DND-41 (cell line): Measurements from ENCODE around the gene FRMD3.

Source experiments
- ATAC-seq: fragments of 200-7000 bp; cut with Tn5 transposase; 3 replicates; pipeline ENCODE4 v1.9.1; 2021; ENCODE audit warnings: low read depth; ENCODE audit not compliant: insufficient read depth
- DNase-seq: peaks from one replicate; pipeline ENCODE4 v3.0.0-alpha.2; 2020
- H2AFZ ChIP-seq: 2 replicates; pipeline ENCODE4 v1.6.0; 2012; ENCODE audit warnings: low read depth, low read length
- H3K27ac ChIP-seq: 2 replicates; pipeline ENCODE4 v1.5.1; 2012; ENCODE audit warnings: low read length, inconsistent platforms
- H3K27me3 ChIP-seq: fragments of 200-600 bp; sonication (generic); 2 replicates; pipeline ENCODE4 v1.6.0; 2012; ENCODE audit warnings: low read length, mild to moderate bottlenecking, inconsistent platforms; ENCODE audit not compliant: insufficient read depth, poor library complexity
- H3K36me3 ChIP-seq: 2 replicates; pipeline ENCODE4 v1.5.1; 2012; ENCODE audit warnings: low read length, inconsistent platforms; ENCODE audit not compliant: insufficient read depth
- H3K4me1 ChIP-seq: 2 replicates; pipeline ENCODE4 v1.5.1; 2012; ENCODE audit warnings: mild to moderate bottlenecking, low read length; ENCODE audit not compliant: insufficient read depth
- H3K4me2 ChIP-seq: 2 replicates; pipeline ENCODE4 v1.6.0; 2012; ENCODE audit warnings: mild to moderate bottlenecking, moderate library complexity, low read length, inconsistent platforms; ENCODE audit not compliant: insufficient read depth
- H3K4me3 ChIP-seq, 2 experiments: fragments of 200-600 bp in 1 of 2; shearing (Covaris generic) in 1 of 2; 2 replicates each; pipeline ENCODE4 v1.5.1; 2012 to 2016; ENCODE audit warnings: inconsistent platforms in 2 of 2, low read length in 2 of 2, mild to moderate bottlenecking in 2 of 2, low read depth in 1 of 2, moderate library complexity in 1 of 2
- H3K79me2 ChIP-seq: 2 replicates; pipeline ENCODE4 v1.6.0; 2012; ENCODE audit warnings: low read length, inconsistent platforms; ENCODE audit not compliant: insufficient read depth
- H3K9ac ChIP-seq: 2 replicates; pipeline ENCODE4 v1.6.0; 2012; ENCODE audit warnings: low read depth, mild to moderate bottlenecking, inconsistent platforms, low read length, moderate library complexity
- H3K9me3 ChIP-seq: 2 replicates; pipeline ENCODE4 v1.5.1; 2012; ENCODE audit warnings: low read length, moderate library complexity, mild to moderate bottlenecking, inconsistent platforms; ENCODE audit not compliant: insufficient read depth, severe bottlenecking
- H4K20me1 ChIP-seq: 2 replicates; pipeline ENCODE4 v1.6.0; 2012; ENCODE audit warnings: low read length; ENCODE audit not compliant: insufficient read depth
- CTCF ChIP-seq: IDR thresholded peaks from 2 replicates; pipeline ENCODE4 v1.5.1; 2012; ENCODE audit warnings: borderline replicate concordance, low read length, moderate library complexity, mild to moderate bottlenecking; ENCODE audit not compliant: poor library complexity, severe bottlenecking; ENCODE audit errors: extremely low read depth
- EZH2 ChIP-seq: IDR thresholded peaks from 3 replicates; pipeline ENCODE4 v1.6.1; 2012; ENCODE audit warnings: borderline replicate concordance, low read depth, mild to moderate bottlenecking, moderate library complexity, low read length, inconsistent platforms; ENCODE audit not compliant: severe bottlenecking

FRMD3 gene

DNA sequence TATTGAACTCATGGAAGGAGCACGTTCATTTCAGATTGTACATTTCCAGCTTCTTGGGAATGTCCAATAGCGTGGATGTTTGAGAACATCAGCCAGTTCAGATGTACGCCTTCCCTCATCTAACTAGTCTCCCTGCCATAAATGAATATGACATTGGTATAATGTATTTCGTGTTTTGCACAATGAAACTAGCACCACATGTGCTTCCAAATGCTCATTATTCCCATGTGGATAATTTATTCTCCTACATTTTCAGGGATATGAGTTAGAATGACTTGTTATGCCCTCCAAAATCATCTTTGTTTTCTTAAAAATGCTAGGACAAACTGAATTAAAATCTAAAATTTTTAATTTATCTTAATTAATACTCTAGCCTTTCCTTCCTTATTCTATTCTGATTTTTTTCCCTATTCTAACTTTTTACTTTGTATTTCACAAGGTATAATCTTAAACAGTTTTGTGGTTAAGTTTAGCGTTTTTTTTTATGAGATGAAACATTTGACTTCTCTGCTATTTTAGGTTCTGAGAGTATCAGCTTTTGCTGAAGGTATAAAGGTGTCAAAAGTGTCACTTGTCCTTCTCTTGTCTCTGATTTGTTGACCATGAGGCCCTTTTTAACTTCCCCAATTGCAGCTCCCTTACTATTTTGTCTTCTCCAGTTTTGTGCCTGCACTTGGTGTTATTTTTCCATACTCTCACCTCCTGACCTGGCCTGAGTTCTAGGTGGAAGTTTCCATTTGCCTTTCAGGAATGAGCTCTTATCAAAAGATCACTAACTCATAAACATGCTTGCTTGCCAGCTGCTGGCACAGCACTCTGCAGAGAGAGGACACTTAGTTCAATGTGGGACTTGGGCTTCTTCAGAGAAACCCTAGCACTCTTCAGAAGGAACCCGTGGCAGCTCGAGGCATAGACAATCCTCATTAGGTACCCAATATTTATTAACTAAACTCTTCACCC lies 106.8 kb downstream of the FRMD3 start:
- no peaks in the 10 kb centered on the region for H3K27me3 ChIP-seq
- H3K4me1 ChIP-seq, result no peaks in the 10 kb centered on the region
- no peak for TF ChIP-seq CTCF
- no peak for TF ChIP-seq EZH2
- H3K9ac ChIP-seq, result no peak overlapping the region
- H3K36me3 ChIP-seq, result no peaks in the 10 kb centered on the region
- H3K9me3 ChIP-seq, result no peaks in the 10 kb centered on the region
- H3K4me3 ChIP-seq, result no peak overlapping the region
- no peak overlapping the region for H3K27ac ChIP-seq
- no peaks in the 10 kb centered on the region for H4K20me1 ChIP-seq
- ATAC-seq, result no peak
- DNase-seq, result no peak
- no peak overlapping the region for H3K4me2 ChIP-seq
- H2AFZ ChIP-seq, result no peak overlapping the region
- no peaks in the 10 kb centered on the region for H3K79me2 ChIP-seq

GRCh38 chr9:83430681-83431080 lies 107.5 kb downstream of the FRMD3 start:
- no peaks in the 10 kb centered on the region for H3K4me1 ChIP-seq
- H3K27me3 ChIP-seq, result no peaks in the 10 kb centered on the region
- no peak overlapping the region for H3K4me2 ChIP-seq
- no peak overlapping the region for H3K9ac ChIP-seq
- no peaks in the 10 kb centered on the region for H3K9me3 ChIP-seq
- no peaks in the 10 kb centered on the region for H4K20me1 ChIP-seq
- no peaks in the 10 kb centered on the region for H3K79me2 ChIP-seq
- no peak for ATAC-seq
- no peak for DNase-seq
- TF ChIP-seq EZH2 (no peak), CTCF (no peak)
- no peak overlapping the region for H2AFZ ChIP-seq
- H3K36me3 ChIP-seq, result no peaks in the 10 kb centered on the region
- no peak overlapping the region for H3K27ac ChIP-seq
- H3K4me3 ChIP-seq, result no peak overlapping the region

GRCh38 chr9:83429229-83429628 lies 109.0 kb downstream of the FRMD3 start:
- no peaks in the 10 kb centered on the region for H3K27me3 ChIP-seq
- no peaks in the 10 kb centered on the region for H3K79me2 ChIP-seq
- no peak overlapping the region for H3K9ac ChIP-seq
- no peaks in the 10 kb centered on the region for H3K9me3 ChIP-seq
- H3K27ac ChIP-seq, result no peak overlapping the region
- no peaks in the 10 kb centered on the region for H4K20me1 ChIP-seq
- ATAC-seq (no peak), DNase-seq (no peak)
- H3K4me2 ChIP-seq, result no peak overlapping the region
- H3K36me3 ChIP-seq, result no peaks in the 10 kb centered on the region
- H3K4me1 ChIP-seq, result no peaks in the 10 kb centered on the region
- TF ChIP-seq EZH2 (no peak), CTCF (no peak)
- no peak overlapping the region for H3K4me3 ChIP-seq
- H2AFZ ChIP-seq, result no peak overlapping the region
